Measurements from ENCODE around the gene SOCS3.

DNA sequence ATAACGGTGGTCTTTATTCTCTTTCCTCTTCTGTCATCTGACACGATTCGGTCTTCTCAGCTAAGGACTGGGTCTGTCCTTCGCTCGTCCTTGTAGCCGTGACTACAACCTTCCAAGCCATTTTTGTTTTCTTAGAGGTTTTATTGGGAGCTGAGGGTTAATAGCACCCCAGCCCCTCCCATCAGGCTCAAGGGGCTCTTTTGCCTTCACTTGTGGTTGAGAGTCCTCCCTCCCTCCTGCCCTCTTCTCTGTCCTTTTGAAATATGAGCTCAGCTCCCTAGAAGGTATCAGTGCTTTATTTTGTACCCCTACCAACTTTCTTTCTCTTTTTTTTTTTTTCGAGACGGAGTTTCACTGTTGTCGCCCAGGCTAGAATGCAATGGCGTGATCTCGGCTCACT, 24.7 kb downstream of the SOCS3 start:
- TF ChIP-seq POLR2A (IDR thresholded peaks at IDR 0.05; ENCODE audit: low read depth, low read length) (no peak), TAF1 (IDR thresholded peaks at IDR 0.05; ENCODE audit: low read depth, low read length) (no peak), POU2F2 (IDR thresholded peaks at IDR 0.05; ENCODE audit: low read depth, low read length) (no peak), POLR2AphosphoS5 (IDR thresholded peaks at IDR 0.05; ENCODE audit: low read depth, low read length) (no peak), SPI1 (IDR thresholded peaks at IDR 0.05; ENCODE audit: low read depth, low read length) (no peak), PAX5 (IDR thresholded peaks at IDR 0.05; ENCODE audit: insufficient read depth, low read length, severe bottlenecking) (no peak)

Data from GM12891 (cell line).